ENCODE data around the gene UMODL1.

Gene UMODL1

DNA sequence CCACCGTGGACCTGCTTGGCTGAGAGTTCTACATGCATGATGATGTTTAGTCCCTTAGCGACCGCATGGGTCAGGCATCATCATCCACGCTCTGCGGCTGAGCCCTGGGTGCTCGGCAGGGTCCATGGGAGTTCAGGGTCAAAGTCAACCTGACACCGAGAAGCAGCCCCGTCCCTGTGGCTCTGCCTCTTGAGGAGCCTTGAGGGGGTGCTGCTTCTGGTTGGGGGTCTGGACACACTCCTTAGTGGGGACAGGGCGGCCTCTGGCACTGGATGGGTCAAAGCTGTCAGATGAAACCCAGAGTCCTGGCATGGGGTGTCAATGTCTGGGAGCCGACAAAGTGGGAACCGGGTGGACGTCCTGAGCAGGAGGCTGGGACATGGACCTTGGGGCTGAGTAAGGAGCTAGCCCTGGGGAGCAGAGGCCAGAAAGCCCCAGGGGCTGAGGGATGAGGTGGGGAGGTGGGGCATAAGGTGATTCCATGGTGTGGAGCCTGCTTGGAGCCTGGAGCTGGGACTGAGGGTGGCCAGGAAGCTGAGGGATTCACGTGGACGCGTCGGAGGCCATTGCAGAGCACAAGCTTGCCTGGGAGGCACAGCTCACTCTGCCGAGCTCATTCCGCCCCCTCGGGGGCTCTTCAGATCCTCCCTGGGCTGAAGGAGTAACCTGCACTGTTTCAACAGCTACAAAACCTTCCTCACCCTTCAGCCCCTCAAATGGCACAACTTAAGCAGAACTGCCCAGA lies 53.9 kb downstream of the UMODL1 start:
- Histone ChIP-seq H3K4me2 (ENCODE audit: insufficient read depth, low read length) (no peak overlapping the region), H3K9ac (ENCODE audit: low read depth, low read length) (peak overlapping the region; percentile 26; the same call in 1 of the 2 replicates), H3K4me3 (ENCODE audit: low read depth in 1 of 2, low read length in 2 of 2) (no peak overlapping the region), H3K79me2 (ENCODE audit: insufficient read depth, low read length) (no peaks in the 10 kb centered on the region), H2AFZ (ENCODE audit: low read depth, low read length) (no peak overlapping the region), H4K20me1 (ENCODE audit: insufficient read depth, low read length) (no peaks in the 10 kb centered on the region), H3K4me1 (ENCODE audit: insufficient read depth, low read length) (peaks cover 87% of the 10 kb centered on the region), H3K27me3 (ENCODE audit: insufficient read depth, low read length, poor library complexity) (no peaks in the 10 kb centered on the region), H3K36me3 (ENCODE audit: insufficient read depth, low read length) (no peaks in the 10 kb centered on the region), H3K27ac (ENCODE audit: low read length) (peak overlapping the region; percentile 69), H3K9me3 (ENCODE audit: insufficient read depth, low read length, severe bottlenecking) (no peaks in the 10 kb centered on the region)
- DNase-seq (no peak), ATAC-seq (ENCODE audit: insufficient read depth, low read depth) (no peak; the same call in 2 of the 3 replicates)
- no peak for TF ChIP-seq EZH2 (IDR thresholded peaks at IDR 0.05; ENCODE audit: borderline replicate concordance, low read depth, low read length, severe bottlenecking)
- no peak for TF ChIP-seq CTCF (IDR thresholded peaks at IDR 0.05; ENCODE audit: borderline replicate concordance, extremely low read depth, low read length, poor library complexity, severe bottlenecking)

GRCh38 chr21:42125571-42126544 lies 54.7 kb downstream of the UMODL1 start:
- Histone ChIP-seq H3K9ac (ENCODE audit: low read depth, low read length) (peak overlapping the region; percentile 26; the same call in 1 of the 2 replicates), H3K9me3 (ENCODE audit: insufficient read depth, low read length, severe bottlenecking) (no peaks in the 10 kb centered on the region), H3K79me2 (ENCODE audit: insufficient read depth, low read length) (no peaks in the 10 kb centered on the region), H3K36me3 (ENCODE audit: insufficient read depth, low read length) (no peaks in the 10 kb centered on the region), H3K27ac (ENCODE audit: low read length) (peak overlapping the region; percentile 69; the same call in 1 of the 2 replicates), H3K27me3 (ENCODE audit: insufficient read depth, low read length, poor library complexity) (no peaks in the 10 kb centered on the region), H3K4me3 (ENCODE audit: low read depth in 1 of 2, low read length in 2 of 2) (no peak overlapping the region), H4K20me1 (ENCODE audit: insufficient read depth, low read length) (no peaks in the 10 kb centered on the region), H3K4me2 (ENCODE audit: insufficient read depth, low read length) (no peak overlapping the region), H3K4me1 (ENCODE audit: insufficient read depth, low read length) (peaks cover 80% of the 10 kb centered on the region), H2AFZ (ENCODE audit: low read depth, low read length) (no peak overlapping the region)
- DNase-seq = peak; percentile 84
- peak; percentile 68 for ATAC-seq (ENCODE audit: insufficient read depth, low read depth)
- no peak for TF ChIP-seq CTCF (IDR thresholded peaks at IDR 0.05; ENCODE audit: borderline replicate concordance, extremely low read depth, low read length, poor library complexity, severe bottlenecking)
- TF ChIP-seq EZH2 (IDR thresholded peaks at IDR 0.05; ENCODE audit: borderline replicate concordance, low read depth, low read length, severe bottlenecking) = no peak

- H3K36me3 ChIP-seq (ENCODE audit: insufficient read depth, low read length) = no peaks in the 10 kb centered on the region
These were observed 56.3 kb downstream of the UMODL1 start for GRCh38 chr21:42127164-42128150.

More at GRCh38 chr21:42127164-42128150, 56.3 kb downstream of the UMODL1 start:
- no peaks in the 10 kb centered on the region for H3K9me3 ChIP-seq (ENCODE audit: insufficient read depth, low read length, severe bottlenecking)
- no peak overlapping the region for H3K9ac ChIP-seq (ENCODE audit: low read depth, low read length)
- H2AFZ ChIP-seq (ENCODE audit: low read depth, low read length) = no peak overlapping the region
- TF ChIP-seq EZH2 (IDR thresholded peaks at IDR 0.05; ENCODE audit: borderline replicate concordance, low read depth, low read length, severe bottlenecking) = no peak
- TF ChIP-seq CTCF (IDR thresholded peaks at IDR 0.05; ENCODE audit: borderline replicate concordance, extremely low read depth, low read length, poor library complexity, severe bottlenecking) = no peak
- ATAC-seq (ENCODE audit: insufficient read depth, low read depth) (no peak), DNase-seq (no peak)
- H3K27me3 ChIP-seq (ENCODE audit: insufficient read depth, low read length, poor library complexity) = no peaks in the 10 kb centered on the region
- peaks cover 64% of the 10 kb centered on the region for H3K4me1 ChIP-seq (ENCODE audit: insufficient read depth, low read length)
- H3K4me2 ChIP-seq (ENCODE audit: insufficient read depth, low read length) = no peak overlapping the region
- H3K27ac ChIP-seq (ENCODE audit: low read length) = no peak overlapping the region; the same call in 1 of the 2 replicates
- H4K20me1 ChIP-seq (ENCODE audit: insufficient read depth, low read length) = no peaks in the 10 kb centered on the region
- H3K4me3 ChIP-seq (ENCODE audit: low read depth in 1 of 2, low read length in 2 of 2) = no peak overlapping the region
- no peaks in the 10 kb centered on the region for H3K79me2 ChIP-seq (ENCODE audit: insufficient read depth, low read length)
